Brain microvascular endothelial cell (primary cell): ENCODE data around the gene ZNF532.

Experiments used
- DNase-seq: peaks from one replicate; pipeline ENCODE4 v3.0.0-alpha.2; 2020
- H3K27ac ChIP-seq: fragments of 250-450 bp; sonication (Bioruptor Pico); 2 replicates; pipeline ENCODE4 v1.5.1; 2020; ENCODE audit warnings: mild to moderate bottlenecking, moderate library complexity
- H3K27me3 ChIP-seq: fragments of 250-450 bp; sonication (Bioruptor Pico); replicated peaks from 2 replicates; pipeline ENCODE4 v1.5.1; 2020; ENCODE audit warnings: mild to moderate bottlenecking
- H3K36me3 ChIP-seq: fragments of 250-450 bp; sonication (Bioruptor Pico); replicated peaks from 2 replicates; pipeline ENCODE4 v1.5.1; 2020; ENCODE audit warnings: mild to moderate bottlenecking
- H3K4me3 ChIP-seq: 2 replicates; pipeline ENCODE4 v1.5.1; 2011; ENCODE audit warnings: low read depth, mild to moderate bottlenecking, control low read depth, low read length, moderate library complexity
- CTCF ChIP-seq: IDR thresholded peaks from 2 replicates; pipeline ENCODE4 v1.5.1; 2011; ENCODE audit warnings: low read depth, mild to moderate bottlenecking, moderate library complexity, low read length, control low read depth, inconsistent platforms; ENCODE audit errors: missing control alignments
- in situ Hi-C: cut with HindIII; loops from 2 replicates; pipeline ENCODE4 v1.10.0; 2017; ENCODE audit warnings: low sequenced_read_pairs, low pct_ligation_motif_present

Gene ZNF532

GRCh38 chr18:58937887-58938267, 73.2 kb downstream of the ZNF532 start:
- H3K36me3 ChIP-seq: peaks cover 5% of the 10 kb centered on the region
- in situ Hi-C loops: no loop called here
- H3K27ac ChIP-seq: peak overlapping the region; percentile 68
- no peak for TF ChIP-seq CTCF
- DNase-seq: peak; percentile 51
- H3K27me3 ChIP-seq: no peaks in the 10 kb centered on the region
- H3K4me3 ChIP-seq: no peak overlapping the region

- TF ChIP-seq CTCF: no peak
- in situ Hi-C loops: no loop called here
- H3K27ac ChIP-seq: no peak overlapping the region
- no peak for DNase-seq
- peaks cover 5% of the 10 kb centered on the region for H3K36me3 ChIP-seq
- H3K4me3 ChIP-seq: no peak overlapping the region
- no peaks in the 10 kb centered on the region for H3K27me3 ChIP-seq
Observed at GRCh38 chr18:58941426-58942099, 76.9 kb downstream of the ZNF532 start.

- Histone ChIP-seq H3K36me3 (peaks cover 5% of the 10 kb centered on the region), H3K4me3 (no peak overlapping the region), H3K27me3 (no peaks in the 10 kb centered on the region), H3K27ac (no peak overlapping the region)
- TF ChIP-seq CTCF: no peak
- DNase-seq: no peak
- in situ Hi-C loops: no loop called here
Observed at GRCh38 chr18:58943896-58944295, 79.2 kb downstream of the ZNF532 start.

- DNase-seq: no peak
- Histone ChIP-seq H3K4me3 (no peak overlapping the region), H3K36me3 (peaks cover 5% of the 10 kb centered on the region), H3K27me3 (no peaks in the 10 kb centered on the region), H3K27ac (no peak overlapping the region)
- no peak for TF ChIP-seq CTCF
- in situ Hi-C loops: no loop called here
Observed at GRCh38 chr18:58947136-58947732, 82.6 kb downstream of the ZNF532 start.

GRCh38 chr18:58949031-58949430, 84.4 kb downstream of the ZNF532 start:
- Histone ChIP-seq H3K4me3 (no peak overlapping the region), H3K36me3 (peaks cover 10% of the 10 kb centered on the region), H3K27ac (no peak overlapping the region), H3K27me3 (no peaks in the 10 kb centered on the region)
- no peak for DNase-seq
- no peak for TF ChIP-seq CTCF
- in situ Hi-C loops: no loop called here
